AG04449 (cell line): Measurements from ENCODE around the gene EXOC2.

Source experiments
- CTCF ChIA-PET: fragments of 350-600 bp; formaldehyde crosslinking; extraction: SDS; loops from one replicate; lab custom pipeline; 2021; ENCODE audit warnings: antibody characterized with exemption; lab: Yijun Ruan, JAX
- POLR2A ChIA-PET: fragments of 400-600, 350-600 bp; formaldehyde crosslinking; extraction: SDS; loops from one replicate; lab custom pipeline; 2020; ENCODE audit warnings: antibody characterized with exemption, inconsistent platforms; lab: Yijun Ruan, JAX
- DNase-seq: peaks from one replicate; pipeline ENCODE4 v3.0.0-alpha.2; 2010; ENCODE audit warnings: low read depth, low spot score
- H3K4me3 ChIP-seq: 2 replicates; pipeline ENCODE4 v1.5.1; 2011; ENCODE audit warnings: low read depth, mild to moderate bottlenecking, control low read depth, low read length
- CTCF ChIP-seq: IDR thresholded peaks from one replicate; pipeline ENCODE4 v1.5.1; 2011; ENCODE audit warnings: mild to moderate bottlenecking, moderate library complexity, low read length, control low read depth, inconsistent platforms; ENCODE audit not compliant: insufficient read depth; ENCODE audit errors: missing control alignments

EXOC2 gene

GRCh38 chr6:506508-506907 lies 186.4 kb downstream of the EXOC2 start:
- ChIA-PET POLR2A (no interaction called here), CTCF (no interaction called here)
- H3K4me3 ChIP-seq, result no peak overlapping the region
- DNase-seq, result no peak
- TF ChIP-seq CTCF, result no peak

GRCh38 chr6:505374-505773 lies 187.6 kb downstream of the EXOC2 start:
- ChIA-PET POLR2A (no interaction called here), CTCF (no interaction called here)
- no peak for TF ChIP-seq CTCF
- no peak for DNase-seq
- H3K4me3 ChIP-seq, result no peak overlapping the region

- ChIA-PET CTCF (no interaction called here), POLR2A (no interaction called here)
- H3K4me3 ChIP-seq, result no peak overlapping the region
- no peak for DNase-seq
- TF ChIP-seq CTCF, result no peak
Measured at GRCh38 chr6:504446-504980, 188.4 kb downstream of the EXOC2 start.

GRCh38 chr6:503610-504362 lies 189.2 kb downstream of the EXOC2 start:
- POLR2A ChIA-PET, result no interaction called here
- H3K4me3 ChIP-seq, result no peak overlapping the region
- no peak for DNase-seq
- no peak for TF ChIP-seq CTCF
- CTCF ChIA-PET, result no interaction called here

GRCh38 chr6:502761-503160 lies 190.2 kb downstream of the EXOC2 start:
- DNase-seq, result no peak
- CTCF ChIA-PET, result no interaction called here

More at GRCh38 chr6:502761-503160, 190.2 kb downstream of the EXOC2 start:
- POLR2A ChIA-PET, result no interaction called here
- no peak for TF ChIP-seq CTCF
- no peak overlapping the region for H3K4me3 ChIP-seq
